ENCODE measurements around the gene HHIPL1. TPM values are rescaled to one million over a fixed set of nuclear protein-coding genes. Genes with fewer than 3 reads are reported as not detected.

Gene HHIPL1
- total and polyA plus RNA-seq, 2 of the 8 experiments (the other 6 are each of a cell fraction or from before 2014, with no cell fraction given), result 1.5 to 2.6 TPM

DNA sequence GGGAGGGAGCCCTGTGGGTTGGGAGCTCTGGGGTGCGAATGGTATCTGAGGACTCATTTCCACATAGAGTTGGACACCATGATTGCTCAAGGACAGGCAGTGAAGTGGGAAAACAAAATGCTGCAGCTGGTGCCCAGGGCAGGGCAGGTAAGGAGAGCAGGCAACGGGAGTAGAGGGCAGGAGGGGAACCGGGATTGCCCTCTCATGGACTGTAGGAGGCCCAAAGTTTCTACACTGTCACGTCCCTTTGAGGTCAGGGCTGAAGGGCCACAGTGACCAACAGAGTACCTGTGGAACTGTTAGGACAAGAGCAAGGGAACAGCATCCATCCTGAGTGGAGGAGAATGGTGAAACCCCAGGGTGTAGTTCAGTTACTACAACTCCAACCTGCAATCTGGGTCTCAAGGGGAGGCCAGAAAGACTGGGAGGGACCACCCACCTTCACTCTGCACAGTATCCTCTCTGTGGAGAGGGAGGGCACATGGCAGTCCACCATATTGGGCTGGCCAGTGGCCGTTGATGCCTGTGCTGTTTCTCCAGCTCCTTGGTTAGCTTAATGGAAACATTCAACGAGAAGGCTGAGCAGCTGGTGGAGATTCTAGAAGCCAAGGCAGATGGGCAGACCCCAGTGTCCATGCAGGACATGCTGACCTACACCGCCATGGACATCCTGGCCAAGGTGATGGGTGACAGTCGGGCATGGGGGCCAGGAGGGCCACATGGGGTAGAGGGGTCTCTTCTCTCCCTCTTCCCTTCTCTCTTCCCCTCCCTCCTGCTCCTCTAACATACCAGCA, 61.4 kb downstream of the HHIPL1 start:
- DNase-seq (ENCODE audit: low read depth in 1 of 2, low spot score in 2 of 2) (peak in 1 of 2 experiments; percentile 22), FAIRE-seq (no peak)
- Histone ChIP-seq H4K91ac (replicated peaks; ENCODE audit: insufficient read length, low read length) (no peak overlapping the region), H2AK5ac (ENCODE audit: low read depth, low read length) (no peak overlapping the region), H3K9me3 (ENCODE audit: insufficient read depth in 2 of 2, low read depth in 1 of 2, low read length in 1 of 2) (peaks cover 12 to 22% of the 10 kb centered on the region in 2 experiments; a peak in 3 of 4 replicates), H3K36me3 (ENCODE audit: control insufficient read depth in 2 of 4, insufficient read depth in 4 of 4, low read length in 3 of 4) (no peaks in the 10 kb centered on the region; a peak in 1 of 8 replicates), H3K27me3 (replicated peaks in 1 of 4; ENCODE audit: control insufficient read depth in 3 of 4, extremely low read depth in 1 of 4, insufficient read depth in 3 of 4, low read length in 3 of 4) (no peaks in the 10 kb centered on the region), H3K23ac (ENCODE audit: insufficient read length) (no peak overlapping the region), H2BK20ac (ENCODE audit: low read length) (no peak overlapping the region), H2BK15ac (ENCODE audit: low read length) (no peak overlapping the region), H3K23me2 (ENCODE audit: low read depth, low read length) (no peaks in the 10 kb centered on the region), H3K56ac (replicated peaks; ENCODE audit: insufficient read length, low read depth, low read length) (no peak overlapping the region), H3K27ac (ENCODE audit: low read depth, low read length) (no peak overlapping the region), H2BK5ac (ENCODE audit: low read depth, low read length) (no peak overlapping the region), H3K79me1 (ENCODE audit: low read depth, low read length) (no peaks in the 10 kb centered on the region), H2AFZ (ENCODE audit: low read length) (no peak overlapping the region), H3K4me1 (replicated peaks in 1 of 4; ENCODE audit: control insufficient read depth in 3 of 4, insufficient read depth in 4 of 4, low read length in 3 of 4) (no peaks in the 10 kb centered on the region), H4K5ac (ENCODE audit: insufficient read length, low read depth, low read length) (no peak overlapping the region), H3K18ac (ENCODE audit: extremely low read depth, low read length) (no peak overlapping the region), H3K14ac (ENCODE audit: insufficient read length) (no peak overlapping the region), H3K4me3 (ENCODE audit: extremely low read depth in 1 of 4, insufficient read depth in 2 of 4, low read depth in 3 of 4, low read length in 4 of 4) (no peak overlapping the region), H3K4ac (replicated peaks; ENCODE audit: insufficient read length, low read depth, low read length) (no peak overlapping the region), H2BK120ac (replicated peaks; ENCODE audit: low read depth, low read length) (no peak overlapping the region), H4K8ac (ENCODE audit: extremely low read depth, insufficient read depth, low read length) (no peak overlapping the region), H4K20me1 (replicated peaks in 1 of 2; ENCODE audit: control insufficient read depth in 1 of 2, insufficient read depth in 2 of 2, low read length in 2 of 2) (no peaks in the 10 kb centered on the region), H3K79me2 (ENCODE audit: control insufficient read depth in 1 of 2, insufficient read depth in 2 of 2, low read length in 2 of 2) (no peaks in the 10 kb centered on the region), H3K4me2 (ENCODE audit: insufficient read depth in 1 of 2, low read depth in 2 of 2, low read length in 2 of 2) (no peak overlapping the region), H3K9ac (replicated peaks in 1 of 4; ENCODE audit: extremely low read depth in 1 of 4, low read depth in 3 of 4, low read length in 3 of 4) (no peak overlapping the region), H2BK12ac (ENCODE audit: low read depth, low read length) (no peak overlapping the region)
- CTCF ChIA-PET (ENCODE audit: partially characterized antibody), result interaction anchor here (1.0 to 1.8 kb wide), 4 partner anchors 9 to 164 kb away, joined by 3 to 5 read pairs (median 4); no protein-coding TSS in a partner anchor
- POLR2A ChIA-PET (ENCODE audit: partially characterized antibody), result interaction anchor here (1.3 kb wide), 1 partner anchor 9 kb away, joined by 3 read pairs; no protein-coding TSS in a partner anchor
- WGBS, 2 experiments (ENCODE audit: extremely low coverage in 1 of 2, insufficient coverage in 1 of 2, insufficient read length in 1 of 2, insufficient replicate concordance in 2 of 2, low coverage in 1 of 2, low lambda C conversion rate in 2 of 2, missing lambda C conversion rate in 1 of 2), result 78% methylated on average over 8 of the region's 8 CpGs; no CpG with 5 or more reads in 1 of the 2 experiments
- TF ChIP-seq YY1 (IDR thresholded peaks at IDR 0.05; ENCODE audit: low read depth, low read length), result no peak
- TF ChIP-seq RFX5 (IDR thresholded peaks at IDR 0.05; ENCODE audit: borderline replicate concordance, low read depth, low read length), result no peak
- TF ChIP-seq BRCA1 (IDR thresholded peaks at IDR 0.05; ENCODE audit: low read depth, low read length), result no peak
- TF ChIP-seq CEBPB (IDR thresholded peaks at IDR 0.05; ENCODE audit: low read depth, low read length), result no peak
- TF ChIP-seq POLR2A (IDR thresholded peaks at IDR 0.05; ENCODE audit: control extremely low read depth in 1 of 2, low read depth in 2 of 2, low read length in 2 of 2), result no peak
- TF ChIP-seq JUN (IDR thresholded peaks at IDR 0.05; ENCODE audit: low read depth, low read length), result no peak
- no peak for TF ChIP-seq CBX8 (IDR thresholded peaks at IDR 0.05; ENCODE audit: borderline replicate concordance, low read depth, low read length)
- TF ChIP-seq SUZ12 (IDR thresholded peaks at IDR 0.05; ENCODE audit: low read length), result no peak
- no peak for TF ChIP-seq CREB1 (IDR thresholded peaks at IDR 0.05)
- TF ChIP-seq GABPA (IDR thresholded peaks at IDR 0.05; ENCODE audit: borderline replicate concordance, insufficient read depth, low read length), result no peak
- no peak for TF ChIP-seq SP2 (IDR thresholded peaks at IDR 0.05; ENCODE audit: low read length)

Measured in H1 (cell line).